ENCODE measurements around the gene DLGAP5. TPM values are rescaled to one million over a fixed set of nuclear protein-coding genes. Genes with fewer than 3 reads are reported as not detected.

DLGAP5 gene
- total RNA-seq, 2 experiments from 2014 or later: 75.4 to 84.0 TPM

- ATAC-seq: no peak
- Mint-ChIP-seq H3K36me3 (ENCODE audit: low read depth) (no peaks in the 10 kb centered on the region), H3K4me3 (no peak overlapping the region), H3K9me3 (no peaks in the 10 kb centered on the region), H3K4me1 (ENCODE audit: low read depth) (no peaks in the 10 kb centered on the region), H3K27me3 (no peaks in the 10 kb centered on the region), H3K27ac (no peak overlapping the region)
- TF ChIP-seq CTCF (IDR thresholded peaks at IDR 0.05): no peak
- DNase-seq: no peak
- ChIA-PET POLR2A (interaction anchor here (1.4 kb wide), 1 partner anchor 11 kb away, joined by 5 read pairs; the partner anchor contains the start of gene DLGAP5), CTCF (interaction anchor here (1.4 to 2.5 kb wide), 4 partner anchors 10 to 153 kb away, joined by 3 to 8 read pairs (median 4); no protein-coding TSS in a partner anchor)
- intact Hi-C loops (cut with micrococcal nuclease): no loop called here
Observed at GRCh38 chr14:55201219-55202101, 10.1 kb upstream of the DLGAP5 start.

GRCh38 chr14:55200651-55201050 is 9.3 kb upstream of the DLGAP5 start:
- Mint-ChIP-seq H3K36me3 (ENCODE audit: low read depth) (no peaks in the 10 kb centered on the region), H3K4me3 (no peak overlapping the region), H3K27me3 (no peaks in the 10 kb centered on the region), H3K27ac (no peak overlapping the region), H3K9me3 (no peaks in the 10 kb centered on the region), H3K4me1 (ENCODE audit: low read depth) (no peaks in the 10 kb centered on the region)
- POLR2A ChIA-PET: interaction anchor here (1.4 kb wide), 1 partner anchor 10 kb away, joined by 5 read pairs; the partner anchor contains the start of gene DLGAP5
- no peak for DNase-seq
- CTCF ChIA-PET: interaction anchor here (1.4 to 2.5 kb wide), 3 partner anchors 11 to 70 kb away, joined by 3 to 8 read pairs (median 5); no protein-coding TSS in a partner anchor
- ATAC-seq: no peak
- TF ChIP-seq CTCF (IDR thresholded peaks at IDR 0.05): no peak
- intact Hi-C loops (cut with micrococcal nuclease): no loop called here

GRCh38 chr14:55198749-55199148 is 7.4 kb upstream of the DLGAP5 start:
- Mint-ChIP-seq H3K4me1 (ENCODE audit: low read depth) (no peaks in the 10 kb centered on the region), H3K27me3 (no peaks in the 10 kb centered on the region), H3K27ac (no peak overlapping the region), H3K36me3 (ENCODE audit: low read depth) (no peaks in the 10 kb centered on the region), H3K4me3 (no peak overlapping the region), H3K9me3 (no peaks in the 10 kb centered on the region)
- intact Hi-C loops (cut with micrococcal nuclease): no loop called here
- no peak for TF ChIP-seq CTCF (IDR thresholded peaks at IDR 0.05)
- CTCF ChIA-PET: interaction anchor here (1.4 kb wide), 1 partner anchor 15 kb away, joined by 4 read pairs; no protein-coding TSS in a partner anchor
- POLR2A ChIA-PET: interaction anchor here (0.5 kb wide), 1 partner anchor 761 kb away, joined by 3 read pairs; no protein-coding TSS in a partner anchor
- DNase-seq (no peak), ATAC-seq (no peak)

- no peak for DNase-seq
- H3K4me1 Mint-ChIP-seq (ENCODE audit: low read depth): peaks cover 16% of the 10 kb centered on the region
- no peak overlapping the region for H3K27ac Mint-ChIP-seq
- no peaks in the 10 kb centered on the region for H3K27me3 Mint-ChIP-seq
- intact Hi-C loops (cut with micrococcal nuclease): no loop called here
- no peak overlapping the region for H3K4me3 Mint-ChIP-seq
- no peak for ATAC-seq
- ChIA-PET CTCF (interaction anchor here (1.2 kb wide), 1 partner anchor 12 kb away, joined by 3 read pairs; no protein-coding TSS in a partner anchor), POLR2A (interaction anchor here (0.6 to 1.4 kb wide), 4 partner anchors 28 to 1976 kb away, joined by 3 read pairs; no protein-coding TSS in a partner anchor)
- TF ChIP-seq CTCF (IDR thresholded peaks at IDR 0.05): no peak
- no peaks in the 10 kb centered on the region for H3K36me3 Mint-ChIP-seq (ENCODE audit: low read depth)
- H3K9me3 Mint-ChIP-seq: no peaks in the 10 kb centered on the region
Observed at GRCh38 chr14:55194656-55195355, 3.4 kb upstream of the DLGAP5 start.

All from activated CD8-positive, alpha-beta T cell treated with anti-CD3 and anti-CD28 coated beads for 36 hours (primary cell).